Stomach (tissue), 9 donors: ENCODE results near the gene CLEC6A. TPM values are rescaled to one million over a fixed set of nuclear protein-coding genes. Genes with fewer than 3 reads are reported as not detected.

ENCODE experiments used
- DNase-seq, 2 donors: peaks; one replicate each; pipeline versions ENCODE4 v3.0.0 to v3.0.0-alpha.2; 2013 to 2019
- H3K27ac ChIP-seq, 5 donors: fragments of 200-600 bp in 4 of 5; sonication (generic) in 4 of 5; one replicate each; pipeline ENCODE4 v1.5.1; 2013 to 2019; ENCODE audit warnings: mild to moderate bottlenecking in 1 of 5, moderate library complexity in 1 of 5
- H3K27me3 ChIP-seq, 3 donors: fragments of 200-600 bp; sonication (generic); one replicate each; pipeline ENCODE4 v1.5.1; 2017 to 2019; ENCODE audit warnings: mixed run types in 1 of 3
- H3K36me3 ChIP-seq, 4 donors: fragments of 200-600 bp; sonication (generic); 1 replicate in 3 of 4; 2 replicates in 1 of 4; pipeline ENCODE4 v1.5.1; 2016 to 2019
- H3K4me1 ChIP-seq, 4 donors: fragments of 200-600 bp; sonication (generic); one replicate each; pipeline ENCODE4 v1.5.1; 2016 to 2019
- H3K4me3 ChIP-seq, 4 donors: fragments of 200-600 bp; sonication (generic) in 3 of 4; one replicate each; pipeline ENCODE4 v1.5.1; 2016 to 2019; ENCODE audit warnings: mild to moderate bottlenecking in 1 of 4
- H3K9me3 ChIP-seq, 4 donors: fragments of 200-600 bp; sonication (generic); one replicate each; pipeline ENCODE4 v1.5.1; 2016 to 2019
- EP300 ChIP-seq: sonication (generic); formaldehyde crosslinking; IDR thresholded peaks from one replicate; pipeline ENCODE4 v1.6.1; 2017; ENCODE audit warnings: antibody characterized with exemption
- POLR2A ChIP-seq, 4 donors: fragments of 450-650 bp; IDR thresholded peaks; one replicate each; pipeline ENCODE4 v1.6.1; 2016; ENCODE audit warnings: antibody characterized with exemption in 4 of 4, control low read depth in 2 of 4, mild to moderate bottlenecking in 1 of 4, moderate library complexity in 1 of 4
- POLR2AphosphoS5 ChIP-seq, 3 donors: sonication (generic); formaldehyde crosslinking; IDR thresholded peaks; one replicate each; pipeline ENCODE4 v1.6.1; 2016; ENCODE audit warnings: antibody characterized with exemption in 3 of 3
- WGBS, 5 donors: extraction: QIAGEN DNeasy Blood & Tissue Kit in 3 of 5; methylation state at CpG; one replicate each; pipeline versions ENCODE4 v1.1.5 to v1.1.7; 2013 to 2018; 5-methylcytosine and 5-hydroxymethylcytosine counted together
- intact Hi-C: fragments of 100-400 bp; cut with DNase I; formaldehyde crosslinking; loops from one replicate; pipeline ENCODE4 v1.15.1; 2023; ENCODE audit warnings: low total_unique reads
- polyA plus RNA-seq, 3 donors: library from polyadenylated mRNA; stranded (reverse); fragments of 200-250 nt; gene quantifications; one replicate each; pipeline ENCODE4 v1.2.3, GENCODE V29; 2013
- small RNA-seq, 4 donors: library from RNA; depleted of rRNA; stranded (forward); fragments of <200 nt; gene quantifications; one replicate each; pipeline ENCODE3, GENCODE V24; 2016
- total RNA-seq, 5 donors: library from RNA; depleted of rRNA; stranded (reverse); fragments of >200 nt; gene quantifications; one replicate each; pipeline versions ENCODE4 v1.1.0 to v1.2.3, GENCODE V29; 2014 to 2016
- TF ChIP-seq, protein P1 (sequence below), 7 experiments: fragments of 450-650 bp in 4 of 7; fragments of 200-600 bp in 3 of 7; sonication (generic) in 3 of 7; IDR thresholded peaks; one replicate each; pipeline ENCODE4 v1.5.1; 2016 to 2019; ENCODE audit warnings: antibody characterized with exemption in 7 of 7, control low read depth in 2 of 7, mild to moderate bottlenecking in 1 of 7
- donor health status: healthy with polysubstance abuse.
- donor health status: Bipolar disorder and iron deficiency.
- donor health status: healthy.

The CLEC6A gene
- total and polyA plus RNA-seq, 8 donors: not detected

GRCh38 chr12:8527250-8528130, 71.7 kb downstream of the CLEC6A start:
- H3K4me3 ChIP-seq: no peak overlapping the region
- no peak overlapping the region for H3K27ac ChIP-seq
- H3K9me3 ChIP-seq: peaks cover 0 to 13% (median 2%) of the 10 kb centered on the region in 4 donors
- TF ChIP-seq POLR2A (IDR thresholded peaks at IDR 0.05) (no peak), POLR2AphosphoS5 (IDR thresholded peaks at IDR 0.05) (no peak), EP300 (no peak)
- TF ChIP-seq, protein P1, sequence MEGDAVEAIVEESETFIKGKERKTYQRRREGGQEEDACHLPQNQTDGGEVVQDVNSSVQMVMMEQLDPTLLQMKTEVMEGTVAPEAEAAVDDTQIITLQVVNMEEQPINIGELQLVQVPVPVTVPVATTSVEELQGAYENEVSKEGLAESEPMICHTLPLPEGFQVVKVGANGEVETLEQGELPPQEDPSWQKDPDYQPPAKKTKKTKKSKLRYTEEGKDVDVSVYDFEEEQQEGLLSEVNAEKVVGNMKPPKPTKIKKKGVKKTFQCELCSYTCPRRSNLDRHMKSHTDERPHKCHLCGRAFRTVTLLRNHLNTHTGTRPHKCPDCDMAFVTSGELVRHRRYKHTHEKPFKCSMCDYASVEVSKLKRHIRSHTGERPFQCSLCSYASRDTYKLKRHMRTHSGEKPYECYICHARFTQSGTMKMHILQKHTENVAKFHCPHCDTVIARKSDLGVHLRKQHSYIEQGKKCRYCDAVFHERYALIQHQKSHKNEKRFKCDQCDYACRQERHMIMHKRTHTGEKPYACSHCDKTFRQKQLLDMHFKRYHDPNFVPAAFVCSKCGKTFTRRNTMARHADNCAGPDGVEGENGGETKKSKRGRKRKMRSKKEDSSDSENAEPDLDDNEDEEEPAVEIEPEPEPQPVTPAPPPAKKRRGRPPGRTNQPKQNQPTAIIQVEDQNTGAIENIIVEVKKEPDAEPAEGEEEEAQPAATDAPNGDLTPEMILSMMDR (IDR thresholded peaks at IDR 0.05): no peak
- intact Hi-C loops: no loop called here
- 68 to 85% (median 73%) methylated on average over 11 to 30 of the region's 30 CpGs for WGBS, 5 donors
- no peaks in the 10 kb centered on the region for H3K4me1 ChIP-seq
- no peaks in the 10 kb centered on the region for H3K36me3 ChIP-seq
- no peak for DNase-seq
- peaks cover 0 to 15% (median 4%) of the 10 kb centered on the region in 3 donors for H3K27me3 ChIP-seq

Small RNA genes within 50 kb of the gene (small RNA-seq; reads per million reads assigned to genes)
- gene RNU6-275P: 0 reads per million in 4 donors

Other genes starting within 250 kb of the CLEC6A start
- under 1 TPM in 1 of 5 donors, not detected in 4; 0.89 TPM for gene FAM90A1, start 228.3 kb upstream of the CLEC6A start, total RNA-seq
- under 1 TPM in 1 of 3 donors, not detected in 2; 0.45 TPM for gene FAM90A1, start 228.3 kb upstream of the CLEC6A start, polyA plus RNA-seq
- 1 to 10 TPM in 1 of 5 donors, not detected in 4; 1.8 TPM for gene CLEC4D, start 57.5 kb downstream of the CLEC6A start, total RNA-seq
- under 1 TPM in 2 of 3 donors, not detected in 1; 0.19 to 0.20 TPM for gene CLEC4D, start 57.5 kb downstream of the CLEC6A start, polyA plus RNA-seq
- 1 to 10 TPM in 2 of 5 donors, not detected in 3; 1.2 to 5.1 TPM for gene CLEC4E, start 84.9 kb downstream of the CLEC6A start, total RNA-seq
- 1 to 10 TPM; 1.3 to 2.9 (median 1.7) TPM for gene CLEC4E, start 84.9 kb downstream of the CLEC6A start, polyA plus RNA-seq
- gene AICDA, start 156.9 kb downstream of the CLEC6A start, total RNA-seq: under 1 TPM in 1 of 5 donors, not detected in 4; 0.37 TPM
- gene AICDA, start 156.9 kb downstream of the CLEC6A start, polyA plus RNA-seq: under 1 TPM in 1 of 3 donors, not detected in 2; 0.18 TPM
- 100 to 1,000 TPM in 2 of 5 donors, 10 to 100 TPM in 3; 11.6 to 282 (median 88.7) TPM for gene MFAP5, start 206.9 kb downstream of the CLEC6A start, total RNA-seq
- 10 to 100 TPM; 10.6 to 20.6 (median 16.8) TPM for gene MFAP5, start 206.9 kb downstream of the CLEC6A start, polyA plus RNA-seq
- gene RIMKLB, start 242.0 kb downstream of the CLEC6A start, total RNA-seq: 10 to 100 TPM in 4 of 5 donors, 1 to 10 TPM in 1; 3.2 to 78.0 (median 25.5) TPM
- 10 to 100 TPM; 18.2 to 40.0 (median 22.8) TPM for gene RIMKLB, start 242.0 kb downstream of the CLEC6A start, polyA plus RNA-seq